Body of pancreas (tissue), 4 donors: Measurements from ENCODE around the gene LRRN4. TPM values are rescaled to one million over a fixed set of nuclear protein-coding genes. Genes with fewer than 3 reads are reported as not detected.

Experiments
- ATAC-seq: fragments of 150-250 bp; one replicate; pipeline ENCODE4 v1.9.1; 2016
- DNase-seq, 4 donors: peaks; one replicate each; pipeline ENCODE4 v3.0.0-alpha.2; 2019
- H3K27ac ChIP-seq, 4 donors: fragments of 200-600 bp; sonication (generic); 1 replicate in 3 of 4; 2 replicates in 1 of 4; pipeline versions ENCODE4 v1.5.1 to v1.6.1; 2016 to 2019; ENCODE audit warnings: mild to moderate bottlenecking in 1 of 4, mixed read lengths in 1 of 4, moderate library complexity in 1 of 4
- H3K27me3 ChIP-seq, 2 donors: fragments of 200-600 bp; sonication (generic); one replicate each; pipeline ENCODE4 v1.6.0; 2016; ENCODE audit warnings: mild to moderate bottlenecking in 1 of 2
- H3K36me3 ChIP-seq, 2 donors: fragments of 200-600 bp; sonication (generic); replicated peaks in 1 of 2; 2 replicates each; pipeline ENCODE4 v1.5.1; 2016; ENCODE audit warnings: low read depth in 2 of 2; ENCODE audit not compliant: insufficient read depth in 1 of 2
- H3K4me1 ChIP-seq: fragments of 200-600 bp; sonication (generic); one replicate; pipeline ENCODE4 v1.6.0; 2016
- H3K4me3 ChIP-seq, 2 donors: fragments of 200-600 bp; sonication (generic); 1 replicate in 1 of 2; 2 replicates in 1 of 2; pipeline ENCODE4 v1.5.1; 2016 to 2019
- H3K9me3 ChIP-seq, 3 donors: fragments of 200-600 bp; sonication (generic); 1 replicate in 2 of 3; 2 replicates in 1 of 3; pipeline ENCODE4 v1.5.1; 2016
- POLR2A ChIP-seq, 3 donors: fragments of 450-650 bp; IDR thresholded peaks; one replicate each; pipeline ENCODE4 v1.6.1; 2016; ENCODE audit warnings: antibody characterized with exemption in 3 of 3, mild to moderate bottlenecking in 2 of 3
- WGBS, 2 donors: methylation state at CpG; one replicate each; pipeline ENCODE4 v1.1.5; 2017; 5-methylcytosine and 5-hydroxymethylcytosine counted together
- intact Hi-C: fragments of 100-400 bp; cut with DNase I; formaldehyde crosslinking; loops from one replicate; pipeline ENCODE4 v1.15.1; 2023
- total RNA-seq, 2 donors: library from RNA; depleted of rRNA; stranded (reverse); fragments of >200 nt; gene quantifications; one replicate each; pipeline ENCODE4 v1.1.0, GENCODE V29; 2016
- TF ChIP-seq, protein P1 (sequence below), 7 experiments: fragments of 450-650 bp in 4 of 7; fragments of 200-600 bp in 3 of 7; sonication (generic) in 3 of 7; IDR thresholded peaks; one replicate each; pipeline ENCODE4 v1.5.1; 2016 to 2019; ENCODE audit warnings: antibody characterized with exemption in 7 of 7

The LRRN4 gene
- total RNA-seq, 2 donors from 2014 or later: 10.9 to 11.2 TPM

DNA sequence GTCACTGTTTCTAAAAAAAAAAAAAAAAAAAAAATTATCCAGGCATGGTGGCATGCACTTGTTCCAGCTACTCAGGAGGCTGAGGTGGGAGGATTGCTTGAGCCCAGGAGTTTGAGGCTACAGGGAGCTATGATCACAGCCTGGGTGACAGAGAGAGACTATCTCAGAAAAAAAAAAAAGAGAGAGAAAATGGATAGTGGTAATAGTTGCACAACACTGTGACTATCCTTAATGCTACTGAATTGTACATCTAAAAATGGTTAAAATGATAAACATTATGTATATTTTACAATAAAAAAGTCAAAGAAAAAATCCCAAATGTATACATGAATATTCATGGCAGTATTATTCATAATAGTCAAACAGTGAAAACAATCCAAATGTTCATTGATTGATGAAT is 46.0 kb upstream of the LRRN4 start:
- Histone ChIP-seq H3K4me1 (no peaks in the 10 kb centered on the region), H3K27ac (no peak overlapping the region), H3K27me3 (no peaks in the 10 kb centered on the region), H3K36me3 (no peaks in the 10 kb centered on the region), H3K4me3 (no peak overlapping the region), H3K9me3 (no peaks in the 10 kb centered on the region)
- no peak for TF ChIP-seq POLR2A (IDR thresholded peaks at IDR 0.05)
- TF ChIP-seq, protein P1, sequence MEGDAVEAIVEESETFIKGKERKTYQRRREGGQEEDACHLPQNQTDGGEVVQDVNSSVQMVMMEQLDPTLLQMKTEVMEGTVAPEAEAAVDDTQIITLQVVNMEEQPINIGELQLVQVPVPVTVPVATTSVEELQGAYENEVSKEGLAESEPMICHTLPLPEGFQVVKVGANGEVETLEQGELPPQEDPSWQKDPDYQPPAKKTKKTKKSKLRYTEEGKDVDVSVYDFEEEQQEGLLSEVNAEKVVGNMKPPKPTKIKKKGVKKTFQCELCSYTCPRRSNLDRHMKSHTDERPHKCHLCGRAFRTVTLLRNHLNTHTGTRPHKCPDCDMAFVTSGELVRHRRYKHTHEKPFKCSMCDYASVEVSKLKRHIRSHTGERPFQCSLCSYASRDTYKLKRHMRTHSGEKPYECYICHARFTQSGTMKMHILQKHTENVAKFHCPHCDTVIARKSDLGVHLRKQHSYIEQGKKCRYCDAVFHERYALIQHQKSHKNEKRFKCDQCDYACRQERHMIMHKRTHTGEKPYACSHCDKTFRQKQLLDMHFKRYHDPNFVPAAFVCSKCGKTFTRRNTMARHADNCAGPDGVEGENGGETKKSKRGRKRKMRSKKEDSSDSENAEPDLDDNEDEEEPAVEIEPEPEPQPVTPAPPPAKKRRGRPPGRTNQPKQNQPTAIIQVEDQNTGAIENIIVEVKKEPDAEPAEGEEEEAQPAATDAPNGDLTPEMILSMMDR (IDR thresholded peaks at IDR 0.05): no peak
- ATAC-seq (no peak), DNase-seq (no peak)
- intact Hi-C loops: no loop called here

DNA sequence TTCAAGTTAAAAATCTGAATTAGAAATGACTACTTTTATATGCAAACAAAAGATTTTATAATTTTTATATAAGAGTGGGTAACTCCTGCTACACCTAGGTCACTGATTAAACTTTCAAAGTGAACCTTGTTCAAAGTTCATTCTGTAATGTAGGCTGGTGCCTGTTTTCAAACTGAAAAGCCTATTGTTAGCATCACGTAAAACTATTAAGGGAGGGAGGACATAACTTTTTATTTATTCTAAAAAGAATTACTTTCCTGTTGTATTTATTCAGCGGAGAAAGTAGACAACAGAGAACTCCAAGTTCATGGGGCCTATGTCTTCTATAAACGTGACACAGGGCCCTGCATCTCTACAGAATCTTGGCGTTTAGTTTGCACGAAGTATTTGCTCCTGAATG is 41.5 kb upstream of the LRRN4 start:
- H3K9me3 ChIP-seq: no peaks in the 10 kb centered on the region
- H3K4me3 ChIP-seq: no peak overlapping the region
- intact Hi-C loops: no loop called here
- DNase-seq: no peak
- no peak for TF ChIP-seq POLR2A (IDR thresholded peaks at IDR 0.05)
- TF ChIP-seq, protein P1 (IDR thresholded peaks at IDR 0.05): no peak
- no peaks in the 10 kb centered on the region for H3K36me3 ChIP-seq
- H3K4me1 ChIP-seq: no peaks in the 10 kb centered on the region
- no peaks in the 10 kb centered on the region for H3K27me3 ChIP-seq
- H3K27ac ChIP-seq: no peak overlapping the region
- 52 to 62% methylated on average over 5 of the region's 5 CpGs for WGBS, 2 donors
- no peak for ATAC-seq

DNA sequence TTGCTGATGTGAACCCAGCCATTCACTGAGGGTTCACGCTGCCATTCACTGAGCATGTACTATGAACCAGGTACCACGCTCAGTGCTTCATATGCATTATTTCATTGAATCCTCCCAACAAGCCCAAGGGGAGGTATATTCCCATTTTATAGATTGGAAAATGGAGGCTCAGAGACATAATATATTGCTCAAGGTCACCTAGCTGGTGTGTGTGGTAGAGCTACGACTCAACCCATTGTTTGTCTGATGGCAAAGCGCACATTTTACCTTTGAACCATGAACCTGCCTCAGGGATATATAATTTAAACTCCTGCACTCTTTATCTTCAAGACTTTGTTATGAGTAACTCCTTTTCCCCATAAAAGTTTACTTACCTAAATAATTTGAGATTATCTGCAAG is 40.7 kb upstream of the LRRN4 start:
- no peak for ATAC-seq

DNA sequence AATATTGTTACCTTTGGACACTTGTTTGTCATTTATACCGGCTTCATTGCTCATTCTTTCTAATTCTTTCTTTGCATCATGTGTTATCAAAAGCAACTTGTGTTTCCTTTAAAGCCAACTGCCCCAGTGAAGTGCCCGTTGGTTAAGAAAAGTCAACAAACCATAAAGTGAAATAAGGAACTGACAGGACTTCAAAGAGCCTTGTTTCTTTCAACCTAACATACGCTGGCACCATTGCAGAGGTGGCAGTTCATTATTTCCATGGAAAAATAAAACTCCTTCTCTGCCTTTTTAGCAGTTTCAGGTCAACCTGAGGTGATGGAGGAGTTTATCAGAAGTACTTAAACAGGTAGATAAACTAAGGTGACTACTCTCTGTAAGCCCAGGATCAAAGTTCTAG is 40.2 kb upstream of the LRRN4 start:
- TF ChIP-seq POLR2A (IDR thresholded peaks at IDR 0.05): no peak
- TF ChIP-seq, protein P1 (IDR thresholded peaks at IDR 0.05): no peak
- H3K4me1 ChIP-seq: no peaks in the 10 kb centered on the region
- H3K36me3 ChIP-seq: no peaks in the 10 kb centered on the region
- H3K27ac ChIP-seq: no peak overlapping the region
- no peaks in the 10 kb centered on the region for H3K27me3 ChIP-seq
- no peak for ATAC-seq
- DNase-seq: no peak
- whole genome bisulfite sequencing, 2 donors: 61 to 76% methylated on average over 3 of the region's 3 CpGs
- intact Hi-C loops: no loop called here
- H3K9me3 ChIP-seq: no peaks in the 10 kb centered on the region
- no peak overlapping the region for H3K4me3 ChIP-seq

More for the DNA sequence above, 40.7 kb upstream of the LRRN4 start:
- intact Hi-C loops: no loop called here
- 92 to 95% methylated on average over 4 of the region's 4 CpGs for WGBS, 2 donors
- Histone ChIP-seq H3K27ac (no peak overlapping the region), H3K4me1 (no peaks in the 10 kb centered on the region), H3K9me3 (no peaks in the 10 kb centered on the region), H3K36me3 (no peaks in the 10 kb centered on the region), H3K27me3 (no peaks in the 10 kb centered on the region), H3K4me3 (no peak overlapping the region)
- DNase-seq: no peak
- TF ChIP-seq, protein P1 (IDR thresholded peaks at IDR 0.05): no peak
- no peak for TF ChIP-seq POLR2A (IDR thresholded peaks at IDR 0.05)

DNA sequence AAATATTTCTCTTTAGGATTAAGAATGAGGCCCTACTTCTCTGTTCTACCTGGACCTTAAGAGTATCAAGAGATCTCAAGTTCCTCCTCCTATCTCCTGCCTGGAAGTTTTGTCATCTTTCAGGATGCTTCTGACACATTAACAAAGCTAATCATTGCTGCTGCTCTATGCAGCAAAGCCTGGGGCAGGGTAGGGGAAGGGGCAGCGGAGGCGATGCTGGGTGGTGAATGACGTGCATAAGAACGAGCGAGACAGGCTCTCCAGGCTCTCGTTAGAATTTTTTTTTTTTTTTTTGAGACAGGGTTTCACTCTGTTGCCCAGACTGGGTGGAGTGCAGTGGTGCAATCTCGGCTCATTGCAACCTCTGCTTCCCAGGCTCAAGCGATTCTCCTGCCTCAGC is 37.8 kb upstream of the LRRN4 start:
- ATAC-seq (no peak), DNase-seq (no peak)
- H3K4me1 ChIP-seq: no peaks in the 10 kb centered on the region
- intact Hi-C loops: no loop called here
- WGBS, 2 donors: 81 to 83% methylated on average over 8 of the region's 8 CpGs
- no peaks in the 10 kb centered on the region for H3K27me3 ChIP-seq
- no peaks in the 10 kb centered on the region for H3K9me3 ChIP-seq
- no peaks in the 10 kb centered on the region for H3K36me3 ChIP-seq
- TF ChIP-seq POLR2A (IDR thresholded peaks at IDR 0.05): no peak
- TF ChIP-seq, protein P1 (IDR thresholded peaks at IDR 0.05): no peak
- no peak overlapping the region for H3K27ac ChIP-seq
- H3K4me3 ChIP-seq: no peak overlapping the region
